ENCODE measurements around the gene CAMK2B. TPM values are rescaled to one million over a fixed set of nuclear protein-coding genes. Genes with fewer than 3 reads are reported as not detected.

Gene CAMK2B
- total and polyA plus RNA-seq, 2 experiments from 2014 or later: not detected

GRCh38 chr7:44326261-44327125 lies 1.1 kb upstream of the CAMK2B start (continued):
- no peak for TF ChIP-seq REST (IDR thresholded peaks at IDR 0.05; ENCODE audit: unreplicated experiment)
- no peak for TF ChIP-seq EZH2phosphoT487 (IDR thresholded peaks at IDR 0.05; ENCODE audit: unreplicated experiment)
- TF ChIP-seq EZH2 (IDR thresholded peaks at IDR 0.05; ENCODE audit: low read depth, unreplicated experiment): no peak
- no peak for TF ChIP-seq ZNF331 (CRISPR knock-in tag; IDR thresholded peaks at IDR 0.05; ENCODE audit: low read depth)

- H3K4me1 ChIP-seq (ENCODE audit: insufficient read depth): no peaks in the 10 kb centered on the region
- no peaks in the 10 kb centered on the region for H3K79me2 ChIP-seq (replicated peaks; ENCODE audit: insufficient read depth)
- peak overlapping the region; percentile 74 for H3K4me2 ChIP-seq
- H3K36me3 ChIP-seq (ENCODE audit: insufficient read depth): no peaks in the 10 kb centered on the region
- Mint-ChIP-seq H3K4me3 (peak overlapping the region; percentile 85), H3K27ac (no peak overlapping the region), H3K9me3 (peaks cover 2% of the 10 kb centered on the region; the same call in 2 of the 3 replicates), H3K36me3 (ENCODE audit: low read depth) (peaks cover 3% of the 10 kb centered on the region; the same call in 1 of the 3 replicates), H3K27me3 (ENCODE audit: insufficient read depth, low read depth, poor library complexity) (peaks cover 46% of the 10 kb centered on the region), H3K4me1 (peaks cover 14% of the 10 kb centered on the region)
- H3K9me2 ChIP-seq (ENCODE audit: insufficient read depth): peaks cover 2% of the 10 kb centered on the region; the same call in 1 of the 2 replicates
- DNase-seq (ENCODE audit: low spot score): peak; percentile 61
- H3K4me3 ChIP-seq: peak overlapping the region; percentile 46
- no peak overlapping the region for H3K27ac ChIP-seq (ENCODE audit: low read depth)
- peak; percentile 69 for ATAC-seq
- 0 out of 2 replicates have a peak overlapping the region, but pooled peaks have one; percentile 52 for H2AFZ ChIP-seq
- no peaks in the 10 kb centered on the region for H4K20me1 ChIP-seq (replicated peaks; ENCODE audit: insufficient read depth)
- TF ChIP-seq CTCF (conservative IDR thresholded peaks at IDR 0.05; ENCODE audit: low read depth in 2 of 2): peak in 1 of 2 experiments; percentile 58; a peak in 2 of 4 replicates
- TF ChIP-seq REST (IDR thresholded peaks at IDR 0.05; ENCODE audit: unreplicated experiment): no peak
- H3K27me3 ChIP-seq (ENCODE audit: insufficient read depth): peaks cover 57% of the 10 kb centered on the region
- H3F3A ChIP-seq (replicated peaks; ENCODE audit: low read depth): no peaks in the 10 kb centered on the region
These were observed 432 bp upstream of the CAMK2B start for GRCh38 chr7:44325811-44326241.

All from GM23338 (cell line).